IMR-90 (cell line): ENCODE measurements around the gene UNC5B. TPM values are rescaled to one million over a fixed set of nuclear protein-coding genes. Genes with fewer than 3 reads are reported as not detected.

Experiments
- ATAC-seq: fragments of 200-7000 bp; cut with Tn5 transposase; 2 replicates; pipeline ENCODE4 v1.9.1; 2020; ENCODE audit warnings: low read depth, mild to moderate bottlenecking, moderate library complexity
- BruUV-seq: library from RNA; stranded (reverse); fragments of 400-500 nt; replicated peaks from 2 replicates; lab custom pipeline; 2021; lab: Mats Ljungman, UMichigan
- CTCF ChIA-PET: fragments of 300-600 bp; formaldehyde crosslinking; extraction: SDS; loops from one replicate; lab custom pipeline; 2021; ENCODE audit warnings: antibody characterized with exemption; lab: Yijun Ruan, JAX
- POLR2A ChIA-PET: fragments of 300-600 bp; sonication (Branson Sonifier 250); formaldehyde crosslinking; loops from one replicate; lab custom pipeline; 2022; ENCODE audit warnings: antibody characterized with exemption; ENCODE audit not compliant: unreplicated experiment; lab: Charles Lee
- DNase-seq: peaks from one replicate; pipeline ENCODE4 v3.0.0; 2013
- H2AFZ ChIP-seq: replicated peaks from 2 replicates; pipeline ENCODE3; 2013; ENCODE audit warnings: low read length, mild to moderate bottlenecking; ENCODE audit not compliant: poor library complexity
- H2AK5ac ChIP-seq: 2 replicates; pipeline ENCODE4 v1.6.1; 2013; ENCODE audit warnings: low read depth, low read length, inconsistent platforms
- H2AK9ac ChIP-seq: replicated peaks from 2 replicates; pipeline ENCODE3; 2013; ENCODE audit warnings: mild to moderate bottlenecking, low read depth, low read length, moderate library complexity; ENCODE audit not compliant: poor library complexity
- H2BK120ac ChIP-seq: 2 replicates; pipeline ENCODE4 v1.6.1; 2013; ENCODE audit warnings: low read depth, low read length, inconsistent platforms
- H2BK15ac ChIP-seq: 3 replicates; pipeline ENCODE4 v1.6.1; 2013; ENCODE audit warnings: low read depth, low read length, inconsistent platforms
- H2BK20ac ChIP-seq: 2 replicates; pipeline ENCODE4 v1.6.1; 2013; ENCODE audit warnings: low read depth, mild to moderate bottlenecking, inconsistent platforms, low read length, moderate library complexity
- H2BK5ac ChIP-seq: 2 replicates; pipeline ENCODE4 v1.6.1; 2013; ENCODE audit warnings: mild to moderate bottlenecking, low read depth, low read length, inconsistent platforms; ENCODE audit not compliant: poor library complexity, severe bottlenecking
- H3K14ac ChIP-seq: replicated peaks from 2 replicates; pipeline ENCODE4 v1.6.1; 2013; ENCODE audit warnings: low read depth, low read length, inconsistent platforms
- H3K18ac ChIP-seq: 2 replicates; pipeline ENCODE4 v1.6.1; 2013; ENCODE audit warnings: low read depth, low read length, control low read depth
- H3K23ac ChIP-seq: 2 replicates; pipeline ENCODE4 v1.6.1; 2013; ENCODE audit warnings: low read depth, low read length, inconsistent platforms
- H3K27ac ChIP-seq: 2 replicates; pipeline ENCODE4 v1.5.1; 2013; ENCODE audit warnings: mild to moderate bottlenecking, control low read depth, low read length; ENCODE audit not compliant: insufficient read depth
- H3K27me3 ChIP-seq: 2 replicates; pipeline ENCODE4 v1.6.1; 2013; ENCODE audit warnings: low read length; ENCODE audit not compliant: control insufficient read depth, insufficient read depth
- H3K36me3 ChIP-seq: 2 replicates; pipeline ENCODE4 v1.6.1; 2013; ENCODE audit warnings: low read length, mixed read lengths; ENCODE audit not compliant: control insufficient read depth, insufficient read depth
- H3K4ac ChIP-seq: 2 replicates; pipeline ENCODE4 v1.6.1; 2013; ENCODE audit warnings: low read depth, low read length, inconsistent platforms
- H3K4me1 ChIP-seq: 2 replicates; pipeline ENCODE4 v1.6.1; 2013; ENCODE audit warnings: low read length, mixed read lengths; ENCODE audit not compliant: control insufficient read depth, insufficient read depth
- H3K4me2 ChIP-seq: 2 replicates; pipeline ENCODE4 v1.6.1; 2013; ENCODE audit warnings: low read depth, mild to moderate bottlenecking, control low read depth, low read length, moderate library complexity
- H3K4me3 ChIP-seq: 2 replicates; pipeline ENCODE4 v1.5.1; 2013; ENCODE audit warnings: low read depth, mild to moderate bottlenecking, control low read depth, low read length, moderate library complexity; ENCODE audit not compliant: insufficient read depth
- H3K56ac ChIP-seq: 2 replicates; pipeline ENCODE4 v1.6.1; 2013; ENCODE audit warnings: low read length, inconsistent platforms; ENCODE audit not compliant: insufficient read depth; ENCODE audit errors: extremely low read depth
- H3K79me1 ChIP-seq, 2 experiments: 2 replicates each; pipeline ENCODE4 v1.6.1; 2013; ENCODE audit warnings: low read length in 2 of 2, inconsistent platforms in 1 of 2, low read depth in 1 of 2
- H3K9ac ChIP-seq: 2 replicates; pipeline ENCODE4 v1.6.1; 2013; ENCODE audit warnings: low read depth, low read length, control low read depth
- H3K9me1 ChIP-seq: 2 replicates; pipeline ENCODE4 v1.6.1; 2013; ENCODE audit warnings: low read length, inconsistent platforms; ENCODE audit not compliant: insufficient read depth
- H3K9me3 ChIP-seq: 2 replicates; pipeline ENCODE4 v1.6.1; 2013; ENCODE audit warnings: low read length; ENCODE audit not compliant: control insufficient read depth, insufficient read depth
- H4K20me1 ChIP-seq: 2 replicates; pipeline ENCODE4 v1.6.1; 2013; ENCODE audit warnings: low read length, inconsistent platforms; ENCODE audit not compliant: insufficient read depth
- H4K5ac ChIP-seq: 2 replicates; pipeline ENCODE4 v1.6.1; 2013; ENCODE audit warnings: mild to moderate bottlenecking, low read depth, low read length, control low read depth
- H4K8ac ChIP-seq, 2 experiments: 2 replicates each; pipeline ENCODE4 v1.6.1; 2013; ENCODE audit warnings: low read depth in 2 of 2, low read length in 2 of 2, control low read depth in 1 of 2, inconsistent platforms in 1 of 2
- H4K91ac ChIP-seq: 2 replicates; pipeline ENCODE4 v1.6.1; 2013; ENCODE audit warnings: low read depth, low read length, inconsistent platforms; ENCODE audit not compliant: insufficient read depth
- BHLHE40 ChIP-seq: fragments of 150-350 bp; IDR thresholded peaks from 2 replicates; pipeline ENCODE4 v1.6.1; 2016; ENCODE audit warnings: mild to moderate bottlenecking, low read depth, low read length
- CHD1 ChIP-seq: IDR thresholded peaks from 2 replicates; pipeline ENCODE4 v1.6.1; 2012; ENCODE audit warnings: low read depth, low read length, improper control_type of control experiment
- CTCF ChIP-seq: conservative IDR thresholded peaks from 2 replicates; pipeline ENCODE4 v1.5.1; 2012; ENCODE audit warnings: mild to moderate bottlenecking, low read depth, low read length, improper control_type of control experiment
- FOS ChIP-seq: fragments of 150-350 bp; IDR thresholded peaks from 2 replicates; pipeline ENCODE4 v1.6.1; 2016; ENCODE audit warnings: low read depth, low read length
- MXI1 ChIP-seq: IDR thresholded peaks from 2 replicates; pipeline ENCODE4 v1.6.1; 2012; ENCODE audit warnings: low read depth, mild to moderate bottlenecking, low read length, moderate library complexity, borderline replicate concordance
- NFE2L2 ChIP-seq: fragments of 150-350 bp; IDR thresholded peaks from 2 replicates; pipeline ENCODE4 v1.6.1; 2016; ENCODE audit warnings: low read depth, mild to moderate bottlenecking, low read length
- RAD21 ChIP-seq: IDR thresholded peaks from 2 replicates; pipeline ENCODE4 v1.6.1; 2012; ENCODE audit warnings: low read length, improper control_type of control experiment
- SMC3 ChIP-seq: fragments of 150-350 bp; IDR thresholded peaks from 2 replicates; pipeline ENCODE4 v1.6.1; 2016; ENCODE audit warnings: low read depth, mild to moderate bottlenecking, antibody characterized with exemption, low read length, moderate library complexity
- WGBS, 2 experiments: methylation state at CpG; one replicate each; pipeline versions ENCODE4 v1.1.5 to v1.1.7; 2013; ENCODE audit warnings: missing lambda C conversion rate in 2 of 2; ENCODE audit not compliant: insufficient read length in 1 of 2; ENCODE audit errors: extremely low coverage in 2 of 2; 5-methylcytosine and 5-hydroxymethylcytosine counted together
- dilution Hi-C: fragments of 300-500 bp; cut with HindIII; formaldehyde crosslinking; loops from one replicate; pipeline ENCODE4 v1.14.3; 2018; ENCODE audit warnings: low sequenced_read_pairs; ENCODE audit not compliant: unreplicated experiment
- in situ Hi-C: fragments of 300-500 bp; cut with MboI; formaldehyde crosslinking; loops from 3 replicates; pipeline ENCODE4 v1.14.3; 2019; ENCODE audit warnings: low sequenced_read_pairs, inconsistent platforms, mixed read lengths
- intact Hi-C: fragments of 100-400 bp; cut with micrococcal nuclease; formaldehyde crosslinking; loops from 2 replicates; pipeline ENCODE4 v1.10.0; 2022
- polyA plus RNA-seq, 3 experiments: library from polyadenylated mRNA; depleted of rRNA; stranded (reverse); fragments of >200 nt; gene quantifications; 2 replicates each; pipeline ENCODE4 v1.2.3, GENCODE V29; 2012; ENCODE audit warnings: low replicate concordance in 1 of 3
- total RNA-seq: library from RNA; depleted of rRNA; stranded (reverse); fragments of >200 nt; gene quantifications from 2 replicates; pipeline ENCODE4 v1.2.3, GENCODE V29; 2012

The UNC5B gene
- total and polyA plus RNA-seq, 2 of the 4 experiments (the other 2 are of a cell fraction), result 1.6 to 4.2 TPM

- Histone ChIP-seq H4K8ac (no peak overlapping the region; a peak in 1 of 4 replicates), H3K27ac (no peak overlapping the region), H3K4me3 (no peak overlapping the region), H2BK120ac (no peak overlapping the region; the same call in 1 of the 2 replicates), H3K36me3 (no peaks in the 10 kb centered on the region), H4K91ac (no peak overlapping the region; the same call in 1 of the 2 replicates), H3K23ac (0 out of 2 replicates have a peak overlapping the region, but pooled peaks have one; percentile 2), H3K27me3 (no peaks in the 10 kb centered on the region), H2BK15ac (no peak overlapping the region), H4K20me1 (peaks cover 43% of the 10 kb centered on the region; the same call in 1 of the 2 replicates), H2AK5ac (no peak overlapping the region), H3K18ac (no peak overlapping the region), H2AK9ac (no peak overlapping the region), H3K4me2 (no peak overlapping the region), H3K4ac (no peak overlapping the region), H2BK20ac (no peak overlapping the region), H2AFZ (no peak overlapping the region), H3K4me1 (peaks cover 21% of the 10 kb centered on the region), H3K56ac (no peak overlapping the region), H2BK5ac (no peak overlapping the region), H3K9me1 (peaks cover 13% of the 10 kb centered on the region; the same call in 1 of the 2 replicates), H4K5ac (no peak overlapping the region; the same call in 1 of the 2 replicates), H3K9me3 (no peaks in the 10 kb centered on the region), H3K79me1 (peaks cover 8 to 43% of the 10 kb centered on the region in 2 experiments; a peak in 3 of 4 replicates), H3K14ac (no peak overlapping the region), H3K9ac (no peak overlapping the region)
- intact Hi-C loops, result no loop called here
- ATAC-seq (no peak), DNase-seq (no peak)
- dilution Hi-C loops, result no loop called here
- ChIA-PET CTCF (no interaction called here), POLR2A (no interaction called here)
- in situ Hi-C loops, result no loop called here
- 33% methylated on average over 4 of the region's 12 CpGs; no CpG with 5 or more reads in 1 of the 2 experiments for WGBS, 2 experiments
- no peak for TF ChIP-seq FOS
- TF ChIP-seq SMC3, result no peak
- TF ChIP-seq BHLHE40, result no peak
- TF ChIP-seq CTCF, result no peak
- TF ChIP-seq MXI1, result no peak
- no peak for TF ChIP-seq CHD1
- TF ChIP-seq RAD21, result no peak
- no peak for TF ChIP-seq NFE2L2
- no TSS peak for BruUV-seq
Measured at GRCh38 chr10:71220689-71221540, 8.5 kb downstream of the UNC5B start.
